SIG-M5 treated with dmso at 0.1 percent for 504 hours (cell line): ENCODE data around the gene SMNDC1.
A peak's percentile ranks its signal among the peaks of the same experiment; 100 is the strongest.
"Not testable (repeated sequence)": the region's sequence is repeated elsewhere in the genome, so short reads cannot be mapped to it uniquely, and the experiment has no call there.

Source experiments
- DNase-seq: peaks from one replicate; lab custom pipeline; 2025; ENCODE audit not compliant: unreplicated experiment; lab: John Stamatoyannopoulos, UW

The SMNDC1 gene

DNA sequence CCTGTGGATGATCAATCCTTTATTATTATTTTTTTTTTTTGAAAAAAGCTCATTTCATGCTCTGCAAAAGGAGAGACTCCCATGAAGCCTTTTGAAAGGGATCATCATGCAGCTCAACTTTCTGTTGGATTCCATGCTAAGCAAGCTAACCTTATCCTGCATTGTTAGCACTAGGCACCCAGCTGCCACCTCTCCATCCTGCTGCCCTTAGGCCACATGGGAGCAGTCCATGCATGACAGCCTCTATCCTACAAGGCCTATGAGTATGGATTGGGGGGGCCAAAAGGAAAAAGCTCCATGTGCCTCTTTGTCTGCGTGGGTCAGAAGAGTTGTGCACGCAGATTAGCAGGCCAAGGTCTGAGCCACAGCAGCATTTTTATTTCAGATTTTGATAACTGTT is 19.2 kb downstream of the SMNDC1 start:
- DNase-seq: no peak

DNA sequence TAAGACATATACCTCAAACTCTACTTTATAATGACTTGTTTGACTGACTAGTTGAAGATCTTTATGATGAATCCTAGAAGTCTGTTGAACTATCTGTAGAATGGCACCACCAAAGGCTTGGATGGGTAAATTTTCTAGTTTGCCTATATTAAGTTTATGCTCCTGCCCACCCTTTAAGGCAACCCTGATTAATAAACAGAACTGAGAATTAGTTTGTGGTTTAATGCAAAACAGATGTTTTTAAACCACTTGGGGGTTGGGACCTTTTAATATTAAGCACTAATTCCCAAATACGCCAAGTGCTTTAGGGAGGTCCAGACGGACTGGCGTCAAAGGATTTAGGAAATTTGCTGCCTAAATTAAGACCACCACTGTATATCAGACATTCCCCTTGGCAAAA is 20.5 kb downstream of the SMNDC1 start:
- no peak for DNase-seq

DNA sequence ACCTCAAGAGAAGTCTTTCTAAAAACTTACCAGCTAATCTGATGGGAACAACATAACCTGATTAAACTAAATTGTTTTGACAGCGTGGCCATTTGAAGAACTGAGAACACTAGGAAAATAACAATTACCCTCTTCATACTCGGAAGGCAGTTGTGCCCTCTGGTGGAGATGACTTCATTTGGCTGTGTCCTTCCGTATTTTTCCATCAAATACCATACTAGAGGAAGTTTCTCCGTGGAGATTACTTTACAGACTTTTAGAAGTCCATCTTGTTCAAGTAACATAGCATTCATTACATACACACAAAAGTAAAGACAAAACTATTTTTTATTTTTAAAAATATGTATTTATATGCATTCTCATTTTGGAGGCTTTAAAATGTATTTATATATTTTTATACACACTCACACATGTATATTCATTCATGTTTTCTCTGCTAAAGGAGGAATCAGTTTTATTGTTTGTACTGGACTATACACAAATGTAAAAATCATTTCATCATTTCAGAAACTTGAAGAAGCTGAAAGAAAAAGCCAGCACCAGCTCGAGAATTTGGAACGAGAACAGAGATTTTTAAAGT is 25.2 kb downstream of the SMNDC1 start:
- DNase-seq: peak; percentile 62

DNA sequence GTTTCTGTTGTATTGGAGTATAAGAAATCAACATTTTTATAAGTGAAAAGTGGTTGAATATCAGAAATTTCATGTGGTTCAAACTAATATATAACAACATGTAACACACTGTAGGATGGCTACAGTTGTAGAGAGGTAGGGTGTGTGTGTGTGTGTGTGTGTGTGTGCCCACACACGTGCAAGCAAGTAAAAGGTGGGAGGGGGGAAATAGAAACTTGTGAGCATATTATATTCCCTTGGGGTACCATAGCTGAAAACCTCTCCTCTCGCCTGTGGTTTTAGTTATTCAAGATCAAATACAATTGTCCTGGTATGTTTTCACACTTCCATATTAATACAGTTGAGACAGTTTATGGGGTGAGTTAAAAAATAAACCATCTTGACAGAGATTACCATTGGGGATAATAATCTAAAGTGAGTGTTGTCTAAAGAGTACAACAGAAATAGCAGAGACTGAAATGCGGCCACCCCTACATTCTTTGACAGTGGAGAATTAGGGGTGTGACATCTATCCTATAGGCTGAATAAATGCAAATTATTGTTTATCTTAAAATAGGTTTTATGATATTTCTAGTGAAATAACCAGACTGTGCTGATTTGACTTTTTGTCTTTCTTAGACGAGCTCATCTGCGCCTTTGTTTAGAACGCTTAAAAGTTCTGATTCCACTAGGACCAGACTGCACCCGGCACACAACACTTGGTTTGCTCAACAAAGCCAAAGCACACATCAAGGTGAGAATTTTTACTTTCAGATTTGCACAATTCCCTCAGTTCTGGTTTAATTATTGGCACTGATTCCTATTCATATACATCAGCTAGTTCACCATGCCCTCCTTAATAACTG is 25.9 kb downstream of the SMNDC1 start:
- DNase-seq: no peak

DNA sequence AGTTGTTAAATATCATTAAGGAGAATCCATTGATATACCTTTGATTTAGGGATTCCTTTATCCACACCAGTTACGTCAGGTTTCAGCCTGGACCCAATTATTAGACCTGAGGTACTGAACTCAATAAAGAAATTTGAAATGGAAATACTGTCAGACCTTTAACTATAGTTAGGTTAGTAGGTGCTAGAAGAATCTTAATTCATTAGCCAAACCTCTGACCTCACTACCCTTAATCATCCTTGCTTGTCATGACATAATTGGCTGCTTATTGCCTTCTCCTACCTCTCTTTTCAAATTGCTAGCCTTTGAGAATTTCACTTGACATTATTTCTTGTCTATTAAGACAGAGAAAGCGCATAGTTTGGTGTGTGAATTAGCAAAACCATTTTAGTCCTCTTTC is 27.1 kb downstream of the SMNDC1 start:
- DNase-seq: no peak

DNA sequence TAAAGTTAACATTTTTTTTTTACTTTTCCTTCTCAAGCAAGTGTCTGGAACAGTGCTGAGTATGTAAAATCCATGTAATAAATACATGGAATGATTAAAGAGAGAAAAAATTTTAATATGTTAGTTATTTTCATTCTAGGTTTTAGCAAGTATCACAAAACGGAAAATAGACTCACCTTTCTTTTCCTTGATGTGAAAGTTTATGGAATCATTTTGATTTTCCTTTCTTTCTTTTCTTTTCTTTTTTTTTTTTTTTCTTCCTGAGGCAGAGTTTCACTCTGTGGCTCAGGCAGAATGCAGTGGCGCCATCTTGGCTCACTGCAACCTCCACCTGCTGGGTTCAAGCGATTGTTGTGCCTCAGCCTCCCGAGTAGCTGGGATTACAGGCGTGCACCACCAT is 28.1 kb downstream of the SMNDC1 start:
- no peak for DNase-seq

DNA sequence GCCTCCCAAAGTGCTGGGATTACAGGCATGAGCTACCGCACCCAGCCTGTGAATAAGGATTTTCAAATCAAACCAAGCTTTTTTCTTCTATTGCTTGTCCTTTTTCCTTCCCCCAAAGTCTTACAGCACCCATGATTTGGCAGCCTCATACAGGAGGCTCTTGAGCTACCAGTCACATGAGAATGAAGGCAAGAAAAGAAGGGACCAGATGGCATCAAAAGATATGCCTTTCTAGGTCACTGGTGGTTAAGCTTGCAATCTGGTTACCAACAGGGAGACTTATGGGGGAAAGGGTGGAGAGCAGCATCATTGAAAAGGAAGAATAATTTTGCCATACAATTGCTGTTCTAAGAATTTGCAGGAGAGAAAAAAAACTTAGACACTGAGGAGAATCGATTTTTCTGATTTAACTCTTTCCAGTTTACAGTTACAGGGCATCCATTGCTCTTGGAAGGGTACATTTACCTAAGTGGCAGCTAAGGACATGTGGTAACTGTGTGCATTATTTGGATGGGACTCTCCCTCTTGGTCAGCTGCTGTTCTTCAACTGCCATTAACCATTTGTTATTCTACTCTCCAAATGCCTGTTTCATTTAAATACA is 29.5 kb downstream of the SMNDC1 start:
- no peak for DNase-seq

DNA sequence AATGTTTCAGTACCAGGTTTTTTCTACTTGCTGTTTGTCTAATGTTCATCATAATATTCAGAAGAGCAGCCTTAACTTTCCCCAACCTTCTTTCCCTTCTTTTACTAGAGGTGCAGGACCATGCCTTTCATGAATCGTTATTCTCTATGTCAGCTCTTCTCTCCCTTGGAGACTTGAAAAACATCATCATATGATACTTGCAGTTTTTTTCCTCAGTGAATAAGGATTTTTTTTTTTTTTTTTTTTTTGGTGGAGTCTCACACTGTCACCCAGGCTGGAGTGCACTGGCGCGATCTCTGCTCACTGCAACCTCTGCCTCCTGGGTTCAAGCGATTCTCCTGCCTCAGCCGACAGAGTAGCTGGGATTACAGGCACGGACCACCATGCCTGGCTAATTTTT is 30.1 kb downstream of the SMNDC1 start:
- DNase-seq: no peak

DNA sequence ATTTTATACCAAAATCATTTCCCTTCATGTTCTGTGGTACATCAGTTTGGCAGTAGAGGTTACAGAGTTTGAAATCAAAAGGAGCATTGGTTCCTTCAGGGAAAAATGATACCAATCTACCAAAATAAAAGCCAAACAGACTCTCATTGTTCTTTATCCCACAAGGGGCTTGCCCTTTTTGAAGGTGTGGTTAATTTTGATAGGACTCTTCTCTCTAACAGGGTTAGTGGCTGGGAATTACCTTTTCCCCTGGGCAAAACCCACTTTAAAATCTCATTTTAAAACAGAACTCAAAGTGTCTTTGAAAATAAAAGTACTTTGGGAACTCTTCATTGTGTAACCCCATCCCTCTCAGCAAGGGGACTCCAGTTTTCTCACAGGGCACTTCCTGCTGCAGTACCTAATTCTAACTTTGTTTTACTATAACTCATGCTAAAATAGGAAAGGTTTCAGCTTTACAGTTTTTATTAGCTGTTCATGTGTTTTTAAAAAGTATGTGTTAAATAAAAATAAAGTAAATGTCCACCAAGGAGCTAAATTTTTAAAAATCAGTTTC is 30.6 kb downstream of the SMNDC1 start:
- peak; percentile 29 for DNase-seq

DNA sequence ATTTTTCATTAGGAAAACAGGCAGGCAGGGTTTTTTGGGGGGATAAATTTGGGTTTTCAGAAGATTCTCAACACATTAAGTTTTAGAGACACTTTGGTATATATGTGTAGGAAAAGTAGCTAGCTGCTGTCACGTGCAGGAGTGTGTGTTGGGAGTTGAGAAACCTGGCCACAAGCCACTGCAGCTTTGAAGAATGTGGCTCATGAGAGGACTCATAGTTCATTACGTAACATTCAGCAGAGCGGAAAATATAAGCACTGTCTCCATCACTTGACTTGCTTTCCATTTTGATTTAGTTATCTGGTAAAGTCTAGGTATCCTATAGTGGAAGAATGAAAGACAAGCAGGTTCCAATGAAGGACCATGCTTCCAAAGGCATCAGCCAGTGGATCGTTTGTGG is 31.2 kb downstream of the SMNDC1 start:
- DNase-seq: peak; percentile 91

DNA sequence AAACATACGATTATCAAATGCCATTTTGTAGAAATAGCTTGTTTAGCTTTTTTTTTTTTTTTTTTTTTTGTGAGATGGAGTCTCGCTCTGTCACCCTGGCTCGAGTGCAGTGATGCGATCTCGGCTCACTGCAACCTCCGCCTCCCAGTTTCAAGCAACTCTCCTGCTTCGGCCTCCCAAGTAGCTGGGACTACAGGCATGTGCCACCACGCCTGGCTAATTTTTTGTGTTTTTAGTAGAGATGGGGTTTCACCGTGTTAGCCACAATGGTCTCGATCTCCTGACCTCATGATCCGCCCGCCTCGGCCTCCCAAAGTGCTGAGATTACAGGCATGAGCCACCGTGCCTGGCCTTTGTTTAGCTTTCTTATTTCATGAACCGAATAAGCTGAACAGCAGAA is 31.7 kb downstream of the SMNDC1 start:
- not testable (repeated sequence) for DNase-seq

DNA sequence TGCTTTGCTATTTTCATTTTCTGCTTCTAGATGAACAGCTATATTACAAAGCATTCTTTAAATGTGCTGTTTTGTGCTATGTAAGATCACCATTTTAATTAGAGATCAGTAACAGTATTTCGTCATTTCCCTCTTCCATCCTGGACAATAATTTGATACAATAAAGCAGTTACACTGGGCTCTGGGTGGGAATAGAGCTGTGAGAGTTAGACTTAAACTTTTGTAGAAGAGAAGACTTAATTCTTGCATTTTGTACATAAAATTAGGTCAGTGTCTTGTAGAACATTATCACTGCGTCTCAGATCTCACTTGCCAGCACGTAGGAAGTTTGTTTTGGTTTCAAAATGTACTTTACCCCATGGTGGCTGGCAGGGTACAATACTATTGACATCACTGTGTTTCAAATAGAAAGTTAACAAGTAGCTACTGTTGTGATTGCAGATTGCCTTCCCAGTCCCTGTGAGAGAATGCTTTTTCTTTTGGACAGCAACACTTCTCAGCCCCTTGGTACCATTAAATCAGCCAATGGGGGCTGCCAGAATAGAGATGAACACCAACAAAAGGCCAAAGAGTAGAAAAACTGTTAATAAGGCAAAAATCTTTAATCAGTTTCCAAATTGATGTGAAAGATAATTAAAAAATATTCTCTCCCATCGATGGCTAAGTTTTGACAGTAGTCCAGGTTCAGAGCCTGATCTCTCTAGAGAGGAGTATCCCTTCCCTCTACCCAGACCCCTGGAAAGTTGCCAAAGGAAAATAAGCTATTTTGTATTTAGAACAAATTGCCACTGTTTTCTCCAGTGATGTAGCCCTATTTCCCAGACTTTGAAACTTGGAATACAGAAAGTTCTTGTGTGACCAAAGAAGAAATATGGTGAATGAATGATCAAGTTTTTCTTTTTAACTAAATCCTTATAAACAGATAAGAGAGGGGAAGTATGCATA is 35.1 kb downstream of the SMNDC1 start:
- no peak for DNase-seq

DNA sequence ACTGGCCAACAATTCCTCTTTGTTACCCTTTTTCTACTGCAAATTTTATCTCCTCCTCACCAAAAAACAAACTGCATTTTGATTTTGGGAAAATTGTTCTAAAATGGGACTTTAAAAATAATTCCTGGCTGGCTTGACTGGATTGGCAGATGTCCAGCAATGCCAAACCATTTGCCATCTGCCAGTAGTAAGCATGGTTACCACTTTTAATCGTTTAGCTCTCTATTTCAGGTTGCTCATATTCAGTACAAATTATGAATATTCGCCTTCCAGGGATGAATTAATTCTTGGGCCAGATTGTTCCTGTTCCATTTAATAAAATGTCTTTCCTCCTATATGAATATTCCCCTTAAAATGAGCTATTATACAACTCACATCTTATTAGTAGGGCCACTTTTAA is 35.7 kb downstream of the SMNDC1 start:
- no peak for DNase-seq

DNA sequence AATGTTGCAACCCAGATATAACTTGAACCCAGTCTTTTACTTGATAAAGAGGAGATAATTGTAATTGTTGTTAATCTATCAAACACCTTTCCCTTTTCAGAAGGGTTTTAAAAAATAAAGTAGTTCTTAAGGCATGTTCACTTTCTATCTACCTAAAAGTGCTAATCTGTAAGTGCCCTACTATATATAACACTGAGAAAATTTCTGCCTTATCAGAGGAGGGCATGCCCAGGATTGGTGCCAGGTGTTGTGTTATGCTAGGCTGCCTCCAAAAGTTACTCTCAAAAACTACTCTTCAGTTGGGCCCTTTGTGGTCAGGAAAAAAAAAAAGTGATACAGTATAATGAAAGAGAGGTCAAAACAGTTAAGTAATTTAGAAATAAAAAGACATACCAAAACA is 36.3 kb downstream of the SMNDC1 start:
- no peak for DNase-seq

DNA sequence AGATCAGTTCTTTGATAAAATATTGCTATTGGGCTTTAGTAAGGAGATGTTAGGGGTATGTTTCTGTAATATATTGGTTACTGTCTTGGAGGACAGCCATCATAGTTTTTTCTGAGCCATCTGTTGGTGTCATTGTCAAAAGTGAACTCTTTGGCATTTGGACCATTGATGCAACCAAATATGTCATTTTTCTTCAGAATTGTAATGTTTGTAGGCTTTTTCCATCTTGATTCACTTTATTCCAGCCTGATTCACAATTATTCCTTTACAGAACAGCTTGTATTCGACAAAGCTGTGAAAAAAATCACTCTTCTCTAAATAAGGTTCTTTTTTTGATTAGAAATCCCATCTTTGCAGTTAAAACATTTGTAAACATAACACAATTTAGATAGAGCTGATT is 37.4 kb downstream of the SMNDC1 start:
- no peak for DNase-seq

DNA sequence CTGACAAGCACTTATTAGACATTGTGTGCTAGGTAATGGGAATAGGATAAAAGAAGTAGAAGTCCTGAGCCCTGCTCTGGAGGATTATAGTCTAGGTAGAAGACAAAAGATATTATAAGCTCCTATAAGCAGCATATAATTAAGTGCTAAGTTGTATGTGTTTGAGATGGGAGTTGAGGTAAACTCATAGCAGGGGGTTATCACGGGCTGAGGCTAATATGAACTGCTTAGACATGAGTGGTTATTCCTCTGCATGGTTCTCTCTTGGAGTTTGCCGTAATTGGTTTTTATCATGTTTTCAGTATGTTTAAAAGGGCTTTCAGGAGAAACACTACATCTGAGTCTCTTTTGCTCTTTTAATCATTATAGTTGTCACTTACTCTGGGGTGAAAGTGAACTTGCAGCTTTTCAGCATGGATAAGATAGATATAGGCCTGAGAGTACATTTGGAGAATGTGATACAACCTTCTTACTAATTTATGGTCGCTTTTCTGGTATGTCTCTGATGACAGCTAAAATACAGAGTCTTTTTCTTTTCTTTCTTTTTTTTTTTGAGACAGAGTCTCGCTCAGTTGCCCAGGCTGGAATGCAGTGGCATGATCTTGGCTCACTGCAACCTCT is 39.0 kb downstream of the SMNDC1 start:
- DNase-seq: no peak

DNA sequence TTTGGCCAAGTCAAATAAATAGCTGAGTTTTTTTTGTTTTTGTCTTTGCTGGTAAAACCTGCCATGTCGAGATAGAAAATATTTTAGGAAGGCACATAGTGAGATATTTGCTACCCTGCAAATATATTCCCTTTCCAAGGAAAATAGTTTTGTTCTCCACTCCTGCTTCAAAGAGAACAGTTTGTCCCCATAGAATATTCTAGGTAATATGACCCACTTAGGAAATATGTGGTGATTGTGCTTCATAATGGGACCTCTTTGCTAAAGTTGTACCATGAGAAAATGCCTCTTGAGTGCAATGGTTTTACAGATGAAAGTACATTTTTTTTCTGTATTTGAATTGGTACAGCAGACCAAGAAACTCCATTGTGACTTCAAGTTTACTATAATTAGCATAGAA is 41.6 kb downstream of the SMNDC1 start:
- no peak for DNase-seq

DNA sequence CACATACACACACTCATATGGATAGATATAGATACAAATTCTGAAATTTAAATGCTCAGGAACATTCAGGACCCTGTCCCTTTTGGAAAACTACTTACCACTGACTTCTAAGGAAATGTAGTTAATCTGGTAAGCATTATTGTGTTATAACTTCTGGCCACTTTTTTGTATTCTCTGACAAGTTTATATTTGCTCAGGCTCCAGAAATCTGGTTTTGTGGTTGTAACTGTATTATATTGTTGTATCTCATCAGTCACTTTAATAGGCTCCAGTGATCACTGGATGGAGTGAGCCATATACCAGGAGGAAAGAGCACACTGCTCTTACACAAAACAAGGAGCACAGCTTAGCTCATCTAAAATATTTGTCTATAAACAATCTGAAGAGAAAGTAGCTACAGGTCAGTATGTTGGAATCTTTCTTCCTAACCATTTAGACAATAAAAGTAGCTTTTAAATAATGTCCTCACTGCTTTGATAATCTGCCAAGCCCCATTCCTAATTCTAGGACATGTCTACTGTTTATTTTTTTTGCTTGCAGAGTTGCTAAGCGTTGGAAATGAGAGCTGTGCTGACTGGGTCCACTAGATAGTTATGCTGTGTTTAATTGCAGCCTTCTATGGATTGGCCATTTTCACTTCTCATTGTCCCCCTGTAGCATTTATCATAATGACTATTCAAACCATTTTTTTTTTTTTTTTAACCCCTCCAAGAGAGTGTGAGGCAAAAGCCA is 43.8 kb downstream of the SMNDC1 start:
- DNase-seq: no peak

DNA sequence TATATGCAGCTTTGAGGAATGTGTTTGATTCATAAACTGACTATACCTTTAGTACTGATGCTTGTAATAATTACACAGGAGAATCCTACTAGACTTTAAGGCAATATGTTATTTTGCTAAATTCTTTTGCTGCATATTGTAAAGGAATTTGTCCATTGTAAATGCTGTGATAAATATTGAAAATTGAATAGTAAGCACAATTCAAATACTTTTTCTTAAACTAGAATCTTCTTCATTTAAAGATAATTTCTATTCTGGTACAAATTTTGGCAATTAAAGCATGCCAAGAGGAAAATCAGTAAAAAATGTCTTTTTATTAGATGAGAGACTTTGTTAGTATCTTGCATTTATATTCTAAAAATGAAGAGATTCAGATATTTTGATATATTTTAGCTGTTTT is 45.4 kb downstream of the SMNDC1 start:
- no peak for DNase-seq

DNA sequence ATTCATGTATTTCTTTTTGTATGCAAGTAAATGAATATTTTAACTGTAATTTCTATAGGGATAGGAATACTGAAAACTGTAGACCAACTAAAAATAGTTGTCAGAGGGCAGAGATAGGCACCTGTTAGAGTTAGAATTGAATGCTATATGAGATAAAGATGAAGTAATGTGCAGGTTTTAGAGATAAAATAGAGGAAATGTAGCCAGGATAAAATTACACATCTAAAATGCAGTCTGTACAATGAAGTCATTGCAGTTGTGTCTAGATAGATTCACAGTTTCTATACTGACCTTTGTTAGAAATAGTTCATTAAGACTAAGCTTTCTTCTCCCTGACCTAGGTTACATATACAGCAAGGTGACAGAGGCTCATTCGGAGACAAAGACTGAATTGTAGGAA is 46.2 kb downstream of the SMNDC1 start:
- DNase-seq: no peak
